Astrocyte (in vitro differentiated cells and primary cell): ENCODE measurements around the gene COL18A1. TPM values are rescaled to one million over a fixed set of nuclear protein-coding genes. Genes with fewer than 3 reads are reported as not detected.

ENCODE experiments used
- DNase-seq: peaks from one replicate; pipeline ENCODE4 v3.0.0-alpha.2; 2010; ENCODE audit warnings: low read depth
- FAIRE-seq: peaks from 2 replicates; lab custom pipeline; 2011; peaks lifted over from hg19 to GRCh38; lab: Jason Lieb, UNC
- H2AFZ ChIP-seq: 2 replicates; pipeline ENCODE4 v1.6.0; 2012; ENCODE audit warnings: low read depth, low read length, inconsistent platforms
- H3K27ac ChIP-seq: 2 replicates; pipeline ENCODE4 v1.5.1; 2011; ENCODE audit warnings: low read depth, low read length, inconsistent platforms
- H3K27me3 ChIP-seq: 2 replicates; pipeline ENCODE4 v1.6.0; 2011; ENCODE audit warnings: low read length, inconsistent platforms; ENCODE audit not compliant: insufficient read depth
- H3K36me3 ChIP-seq: 2 replicates; pipeline ENCODE4 v1.5.1; 2011; ENCODE audit warnings: low read length, inconsistent platforms; ENCODE audit not compliant: insufficient read depth
- H3K4me1 ChIP-seq: 2 replicates; pipeline ENCODE4 v1.5.1; 2011; ENCODE audit warnings: low read length, inconsistent platforms; ENCODE audit not compliant: insufficient read depth
- H3K4me2 ChIP-seq: 2 replicates; pipeline ENCODE4 v1.6.0; 2012; ENCODE audit warnings: low read length, inconsistent platforms
- H3K4me3 ChIP-seq: 2 replicates; pipeline ENCODE4 v1.5.1; 2011; ENCODE audit warnings: low read depth, mild to moderate bottlenecking, low read length, inconsistent platforms; ENCODE audit not compliant: insufficient read depth
- H3K79me2 ChIP-seq: 2 replicates; pipeline ENCODE4 v1.6.0; 2012; ENCODE audit warnings: mild to moderate bottlenecking, low read length, inconsistent platforms; ENCODE audit not compliant: insufficient read depth
- H3K9ac ChIP-seq: 2 replicates; pipeline ENCODE4 v1.6.0; 2012; ENCODE audit warnings: mild to moderate bottlenecking, low read length, inconsistent platforms
- H3K9me3 ChIP-seq: 2 replicates; pipeline ENCODE4 v1.5.1; 2012; ENCODE audit warnings: low read depth, mild to moderate bottlenecking, low read length, inconsistent platforms; ENCODE audit not compliant: insufficient read depth
- H4K20me1 ChIP-seq: 2 replicates; pipeline ENCODE4 v1.6.0; 2012; ENCODE audit warnings: low read length, inconsistent platforms; ENCODE audit not compliant: insufficient read depth
- H3K27ac Mint-ChIP-seq: one replicate; pipeline ENCODE4 v1.8.0; 2021; ENCODE audit warnings: mild to moderate bottlenecking, mixed read lengths; ENCODE audit not compliant: unreplicated experiment
- H3K27me3 Mint-ChIP-seq: one replicate; pipeline ENCODE4 v1.8.0; 2021; ENCODE audit warnings: low read depth, mixed read lengths; ENCODE audit not compliant: unreplicated experiment
- H3K36me3 Mint-ChIP-seq: one replicate; pipeline ENCODE4 v1.8.0; 2021; ENCODE audit warnings: low read depth, mixed read lengths; ENCODE audit not compliant: unreplicated experiment
- H3K4me1 Mint-ChIP-seq: one replicate; pipeline ENCODE4 v1.8.0; 2021; ENCODE audit warnings: low read depth, mixed read lengths; ENCODE audit not compliant: unreplicated experiment
- H3K4me3 Mint-ChIP-seq: one replicate; pipeline ENCODE4 v1.8.0; 2021; ENCODE audit warnings: mild to moderate bottlenecking, moderate library complexity, mixed read lengths; ENCODE audit not compliant: unreplicated experiment
- H3K9me3 Mint-ChIP-seq: one replicate; pipeline ENCODE4 v1.8.0; 2021; ENCODE audit warnings: mild to moderate bottlenecking, mixed read lengths; ENCODE audit not compliant: unreplicated experiment
- CTCF ChIP-seq: IDR thresholded peaks from 2 replicates; pipeline ENCODE4 v1.5.1; 2011; ENCODE audit warnings: low read depth, mild to moderate bottlenecking, inconsistent platforms, low read length, moderate library complexity; ENCODE audit not compliant: insufficient read depth
- EZH2 ChIP-seq: IDR thresholded peaks from 2 replicates; pipeline ENCODE4 v1.6.1; 2012; ENCODE audit warnings: mild to moderate bottlenecking, low read length, inconsistent platforms; ENCODE audit not compliant: insufficient read depth
- total RNA-seq: library from RNA; stranded (reverse); gene quantifications from 2 replicates; pipeline ENCODE4 v1.2.1, GENCODE V29; 2021

The COL18A1 gene
- total RNA-seq, 1 donor from 2014 or later = 616 TPM

- no peaks in the 10 kb centered on the region for H3K9me3 Mint-ChIP-seq
- no peak overlapping the region for H3K27ac Mint-ChIP-seq
- Histone ChIP-seq H4K20me1 (peaks cover 15% of the 10 kb centered on the region), H3K4me1 (peaks cover 8% of the 10 kb centered on the region), H3K27ac (no peak overlapping the region), H3K36me3 (no peaks in the 10 kb centered on the region), H2AFZ (peak overlapping the region; percentile 73), H3K4me2 (peak overlapping the region; percentile 91), H3K27me3 (no peaks in the 10 kb centered on the region), H3K9ac (peak overlapping the region; percentile 67), H3K4me3 (peak overlapping the region; percentile 59), H3K79me2 (peaks cover 31% of the 10 kb centered on the region), H3K9me3 (no peaks in the 10 kb centered on the region)
- peak overlapping the region; percentile 84 for H3K4me3 Mint-ChIP-seq
- peaks cover 8% of the 10 kb centered on the region for H3K27me3 Mint-ChIP-seq
- no peaks in the 10 kb centered on the region for H3K4me1 Mint-ChIP-seq
- no peak for TF ChIP-seq EZH2
- no peak for TF ChIP-seq CTCF
- H3K36me3 Mint-ChIP-seq = no peaks in the 10 kb centered on the region
- no peak for FAIRE-seq
- peak; percentile 21 for DNase-seq
Measured at GRCh38 chr21:45541221-45542039, 136.5 kb downstream of the COL18A1 start.

GRCh38 chr21:45542242-45542666 lies 137.3 kb downstream of the COL18A1 start, which contains the start of gene SLC19A1:
SLC19A1 (minus strand) TSS chr21:45542440; CDS start chr21:45537959, 4,481 bp downstream.
- Mint-ChIP-seq H3K27me3 (peaks cover 10% of the 10 kb centered on the region), H3K27ac (no peak within 1 kb of the TSS), H3K4me1 (no peaks in the 10 kb centered on the region), H3K4me3 (peak within 1 kb of the TSS; percentile 84), H3K9me3 (no peaks in the 10 kb centered on the region), H3K36me3 (no peaks in the 10 kb centered on the region)
- peaks cover 8% of the 10 kb centered on the region for H3K4me1 ChIP-seq
- H3K9ac ChIP-seq = peak within 1 kb of the TSS; percentile 67
- H3K4me2 ChIP-seq = peak within 1 kb of the TSS; percentile 91
- no peak for FAIRE-seq
- H3K36me3 ChIP-seq = no peaks in the 10 kb centered on the region
- peak within 1 kb of the TSS; percentile 59 for H3K4me3 ChIP-seq
- H3K79me2 ChIP-seq = peaks cover 31% of the 10 kb centered on the region
- no peaks in the 10 kb centered on the region for H3K9me3 ChIP-seq
- DNase-seq = no peak
- TF ChIP-seq CTCF = no peak
- no peak for TF ChIP-seq EZH2
- H4K20me1 ChIP-seq = peaks cover 15% of the 10 kb centered on the region
- H2AFZ ChIP-seq = peak within 1 kb of the TSS; percentile 73
- no peak within 1 kb of the TSS for H3K27ac ChIP-seq
- no peaks in the 10 kb centered on the region for H3K27me3 ChIP-seq
